OCI-LY1 (cell line): Measurements from ENCODE around the gene CBL.

Experiments used
- CTCF ChIP-seq: fragments of 200-600 bp; sonication (generic), shearing (Covaris generic); IDR thresholded peaks from 2 replicates; pipeline ENCODE4 v1.5.1; 2017; ENCODE audit warnings: mild to moderate bottlenecking, antibody characterized with exemption, low read length, moderate library complexity, mixed read lengths
- EZH2 ChIP-seq: fragments of 200-600 bp; sonication (generic), shearing (Covaris generic); IDR thresholded peaks from 2 replicates; pipeline ENCODE4 v1.8.0; 2017; ENCODE audit warnings: borderline replicate concordance, mixed run types, mild to moderate bottlenecking, antibody characterized with exemption, low read length, moderate library complexity, mixed read lengths

DNA sequence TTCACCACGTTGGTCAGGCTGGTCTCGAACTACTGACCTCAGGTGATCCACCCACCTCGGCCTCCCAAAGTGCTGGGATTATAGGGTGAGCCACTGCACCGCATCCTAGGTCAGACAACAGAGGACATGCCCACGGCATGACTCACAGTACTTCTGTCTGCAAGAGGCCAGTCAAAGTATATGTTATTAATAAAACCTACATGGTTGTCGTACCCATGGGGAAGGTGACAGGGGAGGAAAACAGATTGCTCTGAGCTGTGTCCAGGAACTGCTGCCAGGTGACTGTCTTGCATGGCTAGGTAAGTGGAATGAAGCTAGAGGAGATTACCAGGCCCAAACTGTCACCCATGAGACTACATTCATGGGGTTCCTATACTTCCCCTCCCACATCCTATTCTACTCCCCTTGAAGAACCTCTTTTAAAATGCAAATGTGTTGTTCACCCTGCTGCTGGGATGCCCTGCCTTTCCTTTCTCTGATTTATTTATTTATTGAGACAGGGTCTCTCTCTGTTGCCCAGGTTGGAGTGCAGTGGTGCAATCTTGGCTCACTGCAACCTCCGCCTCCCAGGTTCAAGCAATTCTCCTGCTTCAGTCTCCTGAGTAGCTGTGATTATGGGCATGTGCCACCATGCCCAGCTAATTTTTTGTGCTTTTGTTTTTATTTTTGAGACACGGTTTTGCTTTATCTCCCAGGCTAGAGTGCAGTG is 39.6 kb upstream of the CBL start:
- TF ChIP-seq CTCF (no peak), EZH2 (no peak)
